Smooth muscle cell of the umbilical artery (primary cell): ENCODE data around the gene LPO. TPM values are rescaled to one million over a fixed set of nuclear protein-coding genes. Genes with fewer than 3 reads are reported as not detected.

Experiments
- total RNA-seq: library from RNA; depleted of rRNA; stranded (reverse); fragments of >200 nt; gene quantifications from 2 replicates; pipeline ENCODE4 v1.2.3, GENCODE V29; 2014

Gene LPO
- total RNA-seq: 0.59 TPM in 1 of 2 replicates, not detected in the other

GRCh38 chr17:58238147-58238634 is at the start of gene LPO:
TSS of gene LPO (plus strand) at chr17:58238584. CDS start at chr17:58242980, 4,396 bp downstream.

GRCh38 chr17:58192612-58193011 is 45.8 kb upstream of the LPO start, which contains the start of gene EPX:
TSS of gene EPX (plus strand) at chr17:58192726. CDS start at chr17:58192847, 121 bp downstream.

GRCh38 chr17:58219007-58219788 is 19.2 kb upstream of the LPO start, which contains the start of gene MKS1:
TSS of gene MKS1 (minus strand) at chr17:58219255. CDS start at chr17:58219230, 25 bp downstream.

GRCh38 chr17:58280480-58281217 is 42.3 kb downstream of the LPO start, which contains the start of gene MPO:
TSS of gene MPO (minus strand) at chr17:58280935. CDS start at chr17:58280758, 177 bp downstream.

Other genes starting within 250 kb of the LPO start
- 320 and 382 TPM in 2 replicates for gene SRSF1, start 231.3 kb upstream of the LPO start, total RNA-seq
- gene DYNLL2, start 155.2 kb upstream of the LPO start, total RNA-seq: 16.0 and 20.3 TPM in 2 replicates
- gene OR4D1, start 90.2 kb upstream of the LPO start, total RNA-seq: not detected in 2 replicates
- gene OR4D2, start 71.6 kb upstream of the LPO start, total RNA-seq: not detected in 2 replicates
- gene EPX, start 45.9 kb upstream of the LPO start, total RNA-seq: not detected in 2 replicates
- 8.0 and 10.3 TPM in 2 replicates for gene MKS1, start 19.3 kb upstream of the LPO start, total RNA-seq
- 0.09 TPM in 1 of 2 replicates, not detected in the other for gene MPO, start 42.4 kb downstream of the LPO start, total RNA-seq
- gene TSPOAP1, start 90.2 kb downstream of the LPO start, total RNA-seq: 1.5 and 1.7 TPM in 2 replicates
- gene SUPT4H1, start 113.6 kb downstream of the LPO start, total RNA-seq: 29.7 and 34.4 TPM in 2 replicates
- not detected in 2 replicates for gene RNF43, start 178.9 kb downstream of the LPO start, total RNA-seq
- under 0.01 TPM in 1 of 2 replicates, not detected in the other for gene HSF5, start 249.8 kb downstream of the LPO start, total RNA-seq